Measurements from ENCODE around the gene IFT80. TPM values are rescaled to one million over a fixed set of nuclear protein-coding genes. Genes with fewer than 3 reads are reported as not detected.

IFT80 gene
- total and polyA plus RNA-seq, 2 of the 4 experiments (the other 2 are of a cell fraction): 15.2 to 16.8 TPM

GRCh38 chr3:160399125-160400029 is at the start of gene IFT80, which contains the start of gene SMC4 (continued):
- no peak for TF ChIP-seq BHLHE40 (IDR thresholded peaks at IDR 0.05; ENCODE audit: low read depth, low read length)
- no peak for TF ChIP-seq RCOR1 (IDR thresholded peaks at IDR 0.05; ENCODE audit: insufficient replicate concordance, low read length)
- TF ChIP-seq FOS (IDR thresholded peaks at IDR 0.05; ENCODE audit: low read depth, low read length): no peak
- no peak for TF ChIP-seq RAD21 (IDR thresholded peaks at IDR 0.05; ENCODE audit: low read length)
- no peak for TF ChIP-seq CEBPB (IDR thresholded peaks at IDR 0.05; ENCODE audit: low read depth, low read length)
- TF ChIP-seq MAFK (IDR thresholded peaks at IDR 0.05; ENCODE audit: low read depth, low read length): no peak
